OCI-LY7 (cell line): Measurements from ENCODE around the gene HSPA12A.

ENCODE experiments used
- CTCF ChIP-seq: fragments of 200-600 bp; sonication (generic); conservative IDR thresholded peaks from 2 replicates; pipeline ENCODE4 v1.5.1; 2014; ENCODE audit warnings: mild to moderate bottlenecking, antibody characterized with exemption, low read length, moderate library complexity, mixed read lengths
- EZH2phosphoT487 ChIP-seq: fragments of 200-600 bp; sonication (generic); IDR thresholded peaks from 2 replicates; pipeline ENCODE4 v1.6.1; 2018; ENCODE audit warnings: low read depth, borderline replicate concordance, mild to moderate bottlenecking, mixed run types, antibody characterized with exemption, low read length, moderate library complexity, mixed read lengths

GRCh38 chr10:116683166-116683565 lies 59.2 kb downstream of the HSPA12A start:
- TF ChIP-seq CTCF: no peak
- no peak for TF ChIP-seq EZH2phosphoT487
